Astrocyte (in vitro differentiated cells and primary cell): ENCODE measurements around the gene CLNK. TPM values are rescaled to one million over a fixed set of nuclear protein-coding genes. Genes with fewer than 3 reads are reported as not detected.

Source experiments
- DNase-seq: peaks from one replicate; pipeline ENCODE4 v3.0.0-alpha.2; 2010; ENCODE audit warnings: low read depth
- FAIRE-seq: peaks from 2 replicates; lab custom pipeline; 2011; peaks lifted over from hg19 to GRCh38; lab: Jason Lieb, UNC
- H2AFZ ChIP-seq: 2 replicates; pipeline ENCODE4 v1.6.0; 2012; ENCODE audit warnings: low read depth, low read length, inconsistent platforms
- H3K27ac ChIP-seq: 2 replicates; pipeline ENCODE4 v1.5.1; 2011; ENCODE audit warnings: low read depth, low read length, inconsistent platforms
- H3K27me3 ChIP-seq: 2 replicates; pipeline ENCODE4 v1.6.0; 2011; ENCODE audit warnings: low read length, inconsistent platforms; ENCODE audit not compliant: insufficient read depth
- H3K36me3 ChIP-seq: 2 replicates; pipeline ENCODE4 v1.5.1; 2011; ENCODE audit warnings: low read length, inconsistent platforms; ENCODE audit not compliant: insufficient read depth
- H3K4me1 ChIP-seq: 2 replicates; pipeline ENCODE4 v1.5.1; 2011; ENCODE audit warnings: low read length, inconsistent platforms; ENCODE audit not compliant: insufficient read depth
- H3K4me2 ChIP-seq: 2 replicates; pipeline ENCODE4 v1.6.0; 2012; ENCODE audit warnings: low read length, inconsistent platforms
- H3K4me3 ChIP-seq: 2 replicates; pipeline ENCODE4 v1.5.1; 2011; ENCODE audit warnings: low read depth, mild to moderate bottlenecking, low read length, inconsistent platforms; ENCODE audit not compliant: insufficient read depth
- H3K79me2 ChIP-seq: 2 replicates; pipeline ENCODE4 v1.6.0; 2012; ENCODE audit warnings: mild to moderate bottlenecking, low read length, inconsistent platforms; ENCODE audit not compliant: insufficient read depth
- H3K9ac ChIP-seq: 2 replicates; pipeline ENCODE4 v1.6.0; 2012; ENCODE audit warnings: mild to moderate bottlenecking, low read length, inconsistent platforms
- H3K9me3 ChIP-seq: 2 replicates; pipeline ENCODE4 v1.5.1; 2012; ENCODE audit warnings: low read depth, mild to moderate bottlenecking, low read length, inconsistent platforms; ENCODE audit not compliant: insufficient read depth
- H4K20me1 ChIP-seq: 2 replicates; pipeline ENCODE4 v1.6.0; 2012; ENCODE audit warnings: low read length, inconsistent platforms; ENCODE audit not compliant: insufficient read depth
- H3K27ac Mint-ChIP-seq: one replicate; pipeline ENCODE4 v1.8.0; 2021; ENCODE audit warnings: mild to moderate bottlenecking, mixed read lengths; ENCODE audit not compliant: unreplicated experiment
- H3K27me3 Mint-ChIP-seq: one replicate; pipeline ENCODE4 v1.8.0; 2021; ENCODE audit warnings: low read depth, mixed read lengths; ENCODE audit not compliant: unreplicated experiment
- H3K36me3 Mint-ChIP-seq: one replicate; pipeline ENCODE4 v1.8.0; 2021; ENCODE audit warnings: low read depth, mixed read lengths; ENCODE audit not compliant: unreplicated experiment
- H3K4me1 Mint-ChIP-seq: one replicate; pipeline ENCODE4 v1.8.0; 2021; ENCODE audit warnings: low read depth, mixed read lengths; ENCODE audit not compliant: unreplicated experiment
- H3K4me3 Mint-ChIP-seq: one replicate; pipeline ENCODE4 v1.8.0; 2021; ENCODE audit warnings: mild to moderate bottlenecking, moderate library complexity, mixed read lengths; ENCODE audit not compliant: unreplicated experiment
- H3K9me3 Mint-ChIP-seq: one replicate; pipeline ENCODE4 v1.8.0; 2021; ENCODE audit warnings: mild to moderate bottlenecking, mixed read lengths; ENCODE audit not compliant: unreplicated experiment
- CTCF ChIP-seq: IDR thresholded peaks from 2 replicates; pipeline ENCODE4 v1.5.1; 2011; ENCODE audit warnings: low read depth, mild to moderate bottlenecking, inconsistent platforms, low read length, moderate library complexity; ENCODE audit not compliant: insufficient read depth
- EZH2 ChIP-seq: IDR thresholded peaks from 2 replicates; pipeline ENCODE4 v1.6.1; 2012; ENCODE audit warnings: mild to moderate bottlenecking, low read length, inconsistent platforms; ENCODE audit not compliant: insufficient read depth
- total RNA-seq: library from RNA; stranded (reverse); gene quantifications from 2 replicates; pipeline ENCODE4 v1.2.1, GENCODE V29; 2021

Gene CLNK
- total RNA-seq, 1 donor from 2014 or later, result not detected

- DNase-seq (peak; percentile 82), FAIRE-seq (peak; percentile 56)
- Mint-ChIP-seq H3K4me1 (peaks cover 11% of the 10 kb centered on the region), H3K36me3 (no peaks in the 10 kb centered on the region), H3K27me3 (no peaks in the 10 kb centered on the region), H3K9me3 (peaks cover 7% of the 10 kb centered on the region), H3K27ac (no peak overlapping the region), H3K4me3 (no peak overlapping the region)
- TF ChIP-seq EZH2 (no peak), CTCF (no peak)
- Histone ChIP-seq H4K20me1 (no peaks in the 10 kb centered on the region), H3K36me3 (no peaks in the 10 kb centered on the region), H3K79me2 (no peaks in the 10 kb centered on the region), H3K27ac (peak overlapping the region; percentile 92), H3K4me2 (peak overlapping the region; percentile 41), H3K4me1 (peaks cover 11% of the 10 kb centered on the region), H2AFZ (no peak overlapping the region), H3K27me3 (no peaks in the 10 kb centered on the region), H3K4me3 (no peak overlapping the region), H3K9me3 (no peaks in the 10 kb centered on the region), H3K9ac (no peak overlapping the region)
Observed at GRCh38 chr4:10605746-10606482, 78.7 kb downstream of the CLNK start.

GRCh38 chr4:10605031-10605430, 79.5 kb downstream of the CLNK start:
- no peak overlapping the region for H3K9ac ChIP-seq
- Mint-ChIP-seq H3K27ac (no peak overlapping the region), H3K36me3 (no peaks in the 10 kb centered on the region), H3K27me3 (no peaks in the 10 kb centered on the region), H3K4me1 (peaks cover 13% of the 10 kb centered on the region), H3K9me3 (peaks cover 7% of the 10 kb centered on the region), H3K4me3 (no peak overlapping the region)
- no peaks in the 10 kb centered on the region for H3K36me3 ChIP-seq
- no peaks in the 10 kb centered on the region for H3K79me2 ChIP-seq
- H3K4me2 ChIP-seq, result no peak overlapping the region
- H2AFZ ChIP-seq, result no peak overlapping the region
- peak overlapping the region; percentile 17 for H3K27ac ChIP-seq
- no peaks in the 10 kb centered on the region for H3K9me3 ChIP-seq
- no peaks in the 10 kb centered on the region for H3K27me3 ChIP-seq
- TF ChIP-seq EZH2, result no peak
- TF ChIP-seq CTCF, result no peak
- no peak for DNase-seq
- FAIRE-seq, result no peak
- H3K4me1 ChIP-seq, result peaks cover 11% of the 10 kb centered on the region
- no peaks in the 10 kb centered on the region for H4K20me1 ChIP-seq
- no peak overlapping the region for H3K4me3 ChIP-seq

- Histone ChIP-seq H3K27me3 (no peaks in the 10 kb centered on the region), H3K4me1 (peaks cover 10% of the 10 kb centered on the region), H3K27ac (no peak overlapping the region), H3K4me3 (no peak overlapping the region), H3K79me2 (no peaks in the 10 kb centered on the region), H3K36me3 (no peaks in the 10 kb centered on the region), H2AFZ (no peak overlapping the region), H3K9me3 (no peaks in the 10 kb centered on the region), H3K4me2 (no peak overlapping the region), H3K9ac (no peak overlapping the region), H4K20me1 (no peaks in the 10 kb centered on the region)
- Mint-ChIP-seq H3K4me1 (peaks cover 9% of the 10 kb centered on the region), H3K9me3 (peaks cover 7% of the 10 kb centered on the region), H3K36me3 (no peaks in the 10 kb centered on the region), H3K27me3 (peaks cover 2% of the 10 kb centered on the region), H3K27ac (no peak overlapping the region), H3K4me3 (no peak overlapping the region)
- TF ChIP-seq EZH2 (no peak), CTCF (no peak)
- FAIRE-seq (no peak), DNase-seq (no peak)
Observed at GRCh38 chr4:10599574-10599973, 85.0 kb downstream of the CLNK start.
